SK-N-SH treated with all-trans-retinoic acid at 6 μM for 48 hours (cell line): ENCODE measurements around the gene CHRM4.

Experiments used
- BACH2 ChIP-seq: fragments of 250-450 bp; sonication (Bioruptor Pico); IDR thresholded peaks from 2 replicates; pipeline ENCODE4 v1.9.0; 2021; ENCODE audit warnings: mild to moderate bottlenecking, borderline replicate concordance
- PATZ1 ChIP-seq: fragments of 250-450 bp; sonication (Bioruptor Pico); IDR thresholded peaks from 2 replicates; pipeline ENCODE4 v1.8.0; 2020; ENCODE audit warnings: mild to moderate bottlenecking, moderate library complexity, borderline replicate concordance
- PPARA ChIP-seq: fragments of 250-450 bp; sonication (Bioruptor Pico); IDR thresholded peaks from 2 replicates; pipeline ENCODE4 v1.5.0; 2020; ENCODE audit warnings: mild to moderate bottlenecking, borderline replicate concordance
- SNAI2 ChIP-seq: fragments of 250-450 bp; sonication (Bioruptor Pico); IDR thresholded peaks from 2 replicates; pipeline ENCODE4 v1.5.0; 2020; ENCODE audit warnings: mild to moderate bottlenecking, moderate library complexity
- TCF4 ChIP-seq: fragments of 250-450 bp; sonication (Bioruptor Pico); IDR thresholded peaks from 2 replicates; pipeline ENCODE4 v1.8.0; 2021; ENCODE audit warnings: mild to moderate bottlenecking, moderate library complexity, borderline replicate concordance
- TOX ChIP-seq: fragments of 250-450 bp; sonication (Bioruptor Pico); IDR thresholded peaks from 2 replicates; pipeline ENCODE4 v1.8.0; 2021; ENCODE audit warnings: mild to moderate bottlenecking, moderate library complexity, borderline replicate concordance
- TSHZ2 ChIP-seq: fragments of 250-450 bp; sonication (Bioruptor Pico); IDR thresholded peaks from 2 replicates; pipeline ENCODE4 v1.5.0; 2020; ENCODE audit warnings: mild to moderate bottlenecking, moderate library complexity
- ZC3H10 ChIP-seq: fragments of 250-450 bp; sonication (Bioruptor Pico); IDR thresholded peaks from 2 replicates; pipeline ENCODE4 v1.5.1; 2021; ENCODE audit warnings: mild to moderate bottlenecking, moderate library complexity
- ZFP3 ChIP-seq: fragments of 250-450 bp; sonication (Bioruptor Pico); IDR thresholded peaks from 2 replicates; pipeline ENCODE4 v1.5.0; 2020; ENCODE audit warnings: mild to moderate bottlenecking, moderate library complexity
- ZNF565 ChIP-seq: fragments of 450-650 bp; formaldehyde crosslinking; conservative IDR thresholded peaks from 2 replicates; pipeline ENCODE4 v1.5.0; 2020; ENCODE audit warnings: low read depth, mild to moderate bottlenecking, moderate library complexity
- ZNF70 ChIP-seq: fragments of 450-650 bp; formaldehyde crosslinking; IDR thresholded peaks from 2 replicates; pipeline ENCODE4 v1.5.0; 2020; ENCODE audit warnings: mild to moderate bottlenecking, moderate library complexity

GRCh38 chr11:46410021-46410420, 18.4 kb upstream of the CHRM4 start:
- no peak for TF ChIP-seq ZNF565 (CRISPR knock-in tag)
- TF ChIP-seq ZFP3 (CRISPR knock-in tag), result no peak
- TF ChIP-seq ZC3H10 (CRISPR knock-in tag), result no peak
- no peak for TF ChIP-seq TSHZ2 (CRISPR knock-in tag)
- no peak for TF ChIP-seq PATZ1
- no peak for TF ChIP-seq ZNF70
- no peak for TF ChIP-seq TCF4 (CRISPR knock-in tag)
- no peak for TF ChIP-seq PPARA (CRISPR knock-in tag)
- no peak for TF ChIP-seq SNAI2 (CRISPR knock-in tag)
- TF ChIP-seq TOX (CRISPR knock-in tag), result no peak
- TF ChIP-seq BACH2 (CRISPR knock-in tag), result no peak
